Neuronal stem cell (in vitro differentiated cells): ENCODE measurements around the gene NEDD4.

Experiments
- DNase-seq: peaks from one replicate; pipeline ENCODE4 v3.0.0-alpha.2; 2013; ENCODE audit warnings: low spot score
- H2AFZ ChIP-seq: one replicate; pipeline ENCODE4 v1.6.1; 2013; ENCODE audit warnings: mild to moderate bottlenecking, low read length, inconsistent platforms
- H2AK5ac ChIP-seq: 2 replicates; pipeline ENCODE4 v1.6.1; 2013; ENCODE audit warnings: low read depth, mild to moderate bottlenecking, inconsistent platforms, low read length, moderate library complexity, mixed read lengths
- H2BK120ac ChIP-seq: 2 replicates; pipeline ENCODE4 v1.6.1; 2013; ENCODE audit warnings: low read depth, mild to moderate bottlenecking, inconsistent platforms, low read length, moderate library complexity, mixed read lengths
- H2BK12ac ChIP-seq: one replicate; pipeline ENCODE4 v1.6.1; 2013; ENCODE audit warnings: low read length, inconsistent platforms
- H2BK15ac ChIP-seq: 2 replicates; pipeline ENCODE4 v1.6.1; 2013; ENCODE audit warnings: mild to moderate bottlenecking, low read length, inconsistent platforms, mixed read lengths
- H2BK5ac ChIP-seq: one replicate; pipeline ENCODE4 v1.6.1; 2013; ENCODE audit warnings: inconsistent platforms, mild to moderate bottlenecking, low read length, moderate library complexity
- H3K14ac ChIP-seq: one replicate; pipeline ENCODE4 v1.6.1; 2013; ENCODE audit warnings: low read length, inconsistent platforms
- H3K18ac ChIP-seq: 2 replicates; pipeline ENCODE4 v1.6.1; 2013; ENCODE audit warnings: low read length, inconsistent platforms
- H3K23ac ChIP-seq: 2 replicates; pipeline ENCODE4 v1.6.1; 2013; ENCODE audit warnings: low read depth, mild to moderate bottlenecking, mixed read lengths, low read length, inconsistent platforms; ENCODE audit not compliant: poor library complexity
- H3K27ac ChIP-seq: replicated peaks from 3 replicates; pipeline ENCODE4 v1.5.1; 2013; ENCODE audit warnings: low read length, inconsistent platforms
- H3K27me3 ChIP-seq, 3 experiments: 2 replicates each; pipeline ENCODE4 v1.6.1; 2013; ENCODE audit warnings: low read length in 3 of 3, mild to moderate bottlenecking in 2 of 3, inconsistent platforms in 1 of 3, low read depth in 1 of 3, mixed read lengths in 1 of 3, moderate library complexity in 1 of 3; ENCODE audit not compliant: control insufficient read depth in 3 of 3, insufficient read depth in 3 of 3
- H3K36me3 ChIP-seq, 2 donors: replicated peaks in 1 of 2; 2 replicates each; pipeline ENCODE4 v1.6.1; 2013; ENCODE audit warnings: low read length in 2 of 2; ENCODE audit not compliant: control insufficient read depth in 2 of 2, insufficient read depth in 2 of 2
- H3K4ac ChIP-seq: 2 replicates; pipeline ENCODE4 v1.6.1; 2013; ENCODE audit warnings: inconsistent platforms, mild to moderate bottlenecking, low read length, moderate library complexity
- H3K4me1 ChIP-seq, 2 donors: 1 replicate in 1 of 2; 2 replicates in 1 of 2; pipeline ENCODE4 v1.6.1; 2013; ENCODE audit warnings: low read length in 2 of 2, low read depth in 1 of 2; ENCODE audit not compliant: control insufficient read depth in 2 of 2, insufficient read depth in 1 of 2
- H3K4me2 ChIP-seq: one replicate; pipeline ENCODE4 v1.6.1; 2013; ENCODE audit warnings: mild to moderate bottlenecking, low read length, inconsistent platforms; ENCODE audit not compliant: insufficient read depth, poor library complexity, severe bottlenecking
- H3K4me3 ChIP-seq, 2 donors: 2 replicates each; pipeline ENCODE4 v1.5.1; 2013; ENCODE audit warnings: low read length in 2 of 2, mild to moderate bottlenecking in 2 of 2, inconsistent platforms in 1 of 2, moderate library complexity in 1 of 2
- H3K79me1 ChIP-seq: one replicate; pipeline ENCODE4 v1.6.1; 2013; ENCODE audit warnings: low read depth, mild to moderate bottlenecking, inconsistent platforms, low read length, moderate library complexity
- H3K9ac ChIP-seq: one replicate; pipeline ENCODE4 v1.6.1; 2013; ENCODE audit warnings: mild to moderate bottlenecking, low read depth, low read length, inconsistent platforms; ENCODE audit not compliant: poor library complexity
- H3K9me3 ChIP-seq, 2 donors: replicated peaks in 1 of 2; 2 replicates each; pipeline versions ENCODE3 to v1.6.1; 2013; ENCODE audit warnings: low read length in 2 of 2, mild to moderate bottlenecking in 2 of 2, inconsistent platforms in 1 of 2, low read depth in 1 of 2, mixed read lengths in 1 of 2, moderate library complexity in 1 of 2; ENCODE audit not compliant: control insufficient read depth in 2 of 2, insufficient read depth in 1 of 2
- H4K8ac ChIP-seq: one replicate; pipeline ENCODE4 v1.6.1; 2013; ENCODE audit warnings: low read depth, mild to moderate bottlenecking, inconsistent platforms, low read length, moderate library complexity
- H4K91ac ChIP-seq: one replicate; pipeline ENCODE4 v1.6.1; 2013; ENCODE audit warnings: low read length, low read depth, mild to moderate bottlenecking, inconsistent platforms; ENCODE audit not compliant: poor library complexity
- WGBS, 2 donors: extraction: QIAGEN DNeasy Blood & Tissue Kit; methylation state at CpG; one replicate each; pipeline ENCODE4 v1.1.7; 2013; ENCODE audit warnings: missing lambda C conversion rate in 2 of 2, mixed read lengths in 1 of 2; ENCODE audit not compliant: insufficient read length in 2 of 2, insufficient replicate concordance in 1 of 2; ENCODE audit errors: extremely low coverage in 2 of 2; 5-methylcytosine and 5-hydroxymethylcytosine counted together

NEDD4 gene

DNA sequence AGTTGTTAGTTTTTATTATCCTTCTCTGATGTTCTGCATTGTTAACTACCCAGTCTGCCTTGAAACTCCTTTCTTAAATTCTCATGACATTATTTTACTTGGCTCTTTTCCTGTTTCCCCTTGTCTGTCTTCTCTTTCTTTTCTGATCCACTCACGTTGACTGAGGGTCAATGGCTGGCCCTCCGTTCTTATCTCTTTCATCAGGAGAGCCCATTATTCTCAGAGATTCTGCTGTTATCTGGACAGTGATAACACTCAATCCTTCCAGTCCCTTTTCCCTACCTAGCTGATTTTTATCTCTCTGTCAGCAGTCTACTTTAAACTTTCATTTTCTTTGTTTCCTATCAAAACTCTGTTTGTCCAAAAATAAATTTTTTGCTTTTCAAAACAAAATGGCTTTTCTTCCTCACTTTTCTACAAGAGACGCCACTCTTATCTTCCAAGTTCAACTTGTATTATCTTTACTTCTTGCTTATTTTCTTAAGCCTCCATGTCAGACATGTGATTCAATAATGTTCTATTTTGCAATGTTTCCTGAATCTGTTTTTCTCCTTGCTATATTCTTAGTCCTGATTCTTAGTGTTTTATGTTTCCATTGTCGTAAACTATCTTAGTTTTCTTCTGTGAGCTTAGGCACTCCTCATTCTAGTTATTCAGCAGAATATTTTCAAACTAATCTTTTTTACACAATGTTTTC lies 120.2 kb downstream of the NEDD4 start:
- no peaks in the 10 kb centered on the region for H3K79me1 ChIP-seq
- no peak overlapping the region for H3K27ac ChIP-seq
- no peak overlapping the region for H2BK15ac ChIP-seq
- H4K8ac ChIP-seq: no peak overlapping the region
- no peak overlapping the region for H3K4me2 ChIP-seq
- H3K9me3 ChIP-seq: peaks cover 0 to 6% of the 10 kb centered on the region in 2 donors
- H3K4me1 ChIP-seq: peaks cover 3 to 4% of the 10 kb centered on the region in 2 donors
- no peaks in the 10 kb centered on the region for H3K36me3 ChIP-seq
- no peak overlapping the region for H3K18ac ChIP-seq
- H3K27me3 ChIP-seq: no peaks in the 10 kb centered on the region
- H3K23ac ChIP-seq: no peak overlapping the region
- no peak overlapping the region for H2AK5ac ChIP-seq
- no peak overlapping the region for H3K4ac ChIP-seq
- no peak overlapping the region for H2AFZ ChIP-seq
- WGBS, 2 donors: no CpG with 5 or more reads among the region's 4 CpGs
- no peak overlapping the region for H3K9ac ChIP-seq
- H2BK120ac ChIP-seq: no peak overlapping the region
- no peak overlapping the region for H3K14ac ChIP-seq
- no peak for DNase-seq
- no peak overlapping the region for H3K4me3 ChIP-seq
- H4K91ac ChIP-seq: no peak overlapping the region
- H2BK5ac ChIP-seq: no peak overlapping the region
- H2BK12ac ChIP-seq: no peak overlapping the region

DNA sequence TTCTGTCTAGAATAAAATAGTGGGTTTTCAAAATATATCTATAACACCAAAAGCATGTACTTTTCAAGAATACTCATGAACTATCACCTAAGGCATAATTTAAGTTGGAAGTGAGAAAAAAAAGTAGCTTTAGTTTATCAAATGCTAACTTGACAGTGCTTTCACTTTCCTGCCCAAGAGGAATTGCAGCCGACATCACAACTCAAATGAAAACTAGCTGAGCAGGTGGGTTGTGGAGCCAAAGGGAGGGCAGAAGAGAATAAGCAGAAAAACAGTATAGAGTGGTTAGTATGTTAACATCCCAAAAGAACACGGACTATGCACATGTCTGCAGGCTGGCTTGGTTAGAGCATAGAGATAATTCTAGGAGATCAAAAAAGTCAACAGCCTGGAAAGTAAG lies 120.9 kb downstream of the NEDD4 start:
- H3K4me3 ChIP-seq: no peak overlapping the region
- no peak overlapping the region for H3K18ac ChIP-seq
- no CpG with 5 or more reads among the region's 2 CpGs for WGBS, 2 donors
- no peaks in the 10 kb centered on the region for H3K79me1 ChIP-seq
- H3K23ac ChIP-seq: no peak overlapping the region
- H3K9ac ChIP-seq: no peak overlapping the region
- H2AFZ ChIP-seq: no peak overlapping the region
- no peak overlapping the region for H3K4ac ChIP-seq
- H2BK5ac ChIP-seq: no peak overlapping the region
- H2BK12ac ChIP-seq: no peak overlapping the region
- no peak overlapping the region for H3K27ac ChIP-seq
- peaks cover 0 to 6% of the 10 kb centered on the region in 2 donors for H3K9me3 ChIP-seq
- H2AK5ac ChIP-seq: no peak overlapping the region
- no peak overlapping the region for H4K8ac ChIP-seq
- H3K4me1 ChIP-seq: peaks cover 3 to 4% of the 10 kb centered on the region in 2 donors
- no peak overlapping the region for H3K14ac ChIP-seq
- H4K91ac ChIP-seq: no peak overlapping the region
- no peak overlapping the region for H2BK15ac ChIP-seq
- no peak for DNase-seq
- no peaks in the 10 kb centered on the region for H3K36me3 ChIP-seq
- no peak overlapping the region for H2BK120ac ChIP-seq
- H3K4me2 ChIP-seq: no peak overlapping the region
- H3K27me3 ChIP-seq: no peaks in the 10 kb centered on the region

DNA sequence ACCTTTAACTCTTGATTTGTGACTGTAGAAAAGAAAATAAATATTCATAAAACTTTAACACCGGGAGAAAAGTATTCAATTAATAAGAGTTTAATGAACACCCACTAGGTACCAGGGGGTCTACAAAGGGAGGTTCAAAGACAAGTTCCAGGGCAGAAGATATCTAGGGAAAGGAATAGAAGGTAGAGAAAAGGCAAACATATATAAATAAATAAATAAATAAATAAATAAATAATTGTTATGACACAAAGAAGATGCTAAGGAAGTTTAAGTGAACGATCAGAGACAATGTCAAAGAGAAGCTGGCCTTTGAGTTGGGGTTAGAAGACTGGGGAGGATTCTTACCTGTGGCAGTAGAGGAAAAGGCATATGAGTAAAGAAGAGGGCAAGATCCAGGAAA lies 123.8 kb downstream of the NEDD4 start:
- Histone ChIP-seq H3K14ac (no peak overlapping the region), H2BK5ac (no peak overlapping the region), H2BK120ac (no peak overlapping the region), H3K4ac (no peak overlapping the region), H4K91ac (no peak overlapping the region), H2AK5ac (no peak overlapping the region), H2BK15ac (no peak overlapping the region), H2AFZ (no peak overlapping the region), H4K8ac (no peak overlapping the region), H3K4me2 (no peak overlapping the region), H3K4me1 (peaks cover 3 to 4% of the 10 kb centered on the region in 2 donors), H3K23ac (no peak overlapping the region), H3K36me3 (no peaks in the 10 kb centered on the region), H3K9ac (no peak overlapping the region), H3K27ac (no peak overlapping the region), H3K4me3 (no peak overlapping the region), H2BK12ac (no peak overlapping the region), H3K18ac (no peak overlapping the region), H3K9me3 (peaks cover 0 to 3% of the 10 kb centered on the region in 2 donors), H3K79me1 (no peaks in the 10 kb centered on the region), H3K27me3 (no peaks in the 10 kb centered on the region)
- DNase-seq: no peak
- WGBS, 2 donors: no CpG with 5 or more reads among the region's 2 CpGs

DNA sequence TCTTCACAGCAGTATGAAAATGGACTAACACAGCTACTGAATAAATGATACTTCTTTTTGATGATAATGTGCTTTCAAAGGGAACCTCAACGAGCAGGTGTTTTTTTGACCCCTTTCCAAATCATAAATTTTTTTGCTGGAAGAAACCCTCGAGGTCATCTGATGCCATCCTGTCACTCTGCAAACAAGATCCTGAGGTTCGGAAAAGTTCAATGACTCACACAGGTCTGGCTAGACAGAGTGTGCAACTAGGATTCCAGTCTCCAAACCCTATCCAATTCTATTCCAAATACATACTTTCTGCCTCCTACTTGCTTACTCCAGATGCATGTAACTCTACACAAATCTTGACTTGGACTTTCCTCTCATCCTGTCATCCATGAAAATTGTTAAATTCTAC lies 124.7 kb downstream of the NEDD4 start:
- no peak overlapping the region for H3K9ac ChIP-seq
- no peaks in the 10 kb centered on the region for H3K79me1 ChIP-seq
- no peak overlapping the region for H3K23ac ChIP-seq
- H3K4me1 ChIP-seq: peaks cover 3 to 4% of the 10 kb centered on the region in 2 donors
- no peak overlapping the region for H2AK5ac ChIP-seq
- no peak overlapping the region for H3K4me2 ChIP-seq
- no CpG with 5 or more reads among the region's 3 CpGs for WGBS, 2 donors
- H3K4ac ChIP-seq: no peak overlapping the region
- no peaks in the 10 kb centered on the region for H3K27me3 ChIP-seq
- no peak overlapping the region for H3K27ac ChIP-seq
- H4K8ac ChIP-seq: no peak overlapping the region
- H2BK12ac ChIP-seq: no peak overlapping the region
- peaks cover 0 to 3% of the 10 kb centered on the region in 2 donors for H3K9me3 ChIP-seq
- no peak overlapping the region for H2BK5ac ChIP-seq
- H2BK15ac ChIP-seq: no peak overlapping the region
- H2BK120ac ChIP-seq: no peak overlapping the region
- no peak overlapping the region for H3K4me3 ChIP-seq
- no peak overlapping the region for H2AFZ ChIP-seq
- no peak overlapping the region for H3K18ac ChIP-seq
- H3K36me3 ChIP-seq: no peaks in the 10 kb centered on the region
- DNase-seq: no peak
- H4K91ac ChIP-seq: no peak overlapping the region
- H3K14ac ChIP-seq: no peak overlapping the region
